ENCODE measurements around the gene WASHC3.
"Not testable (repeated sequence)": the region's sequence is repeated elsewhere in the genome, so short reads cannot be mapped to it uniquely, and the experiment has no call there.

Gene WASHC3

GRCh38 chr12:102061560-102062418 is at the start of gene WASHC3:
WASHC3 (minus strand) TSS chr12:102061991; CDS start chr12:102061962, 29 bp downstream.
- in situ Hi-C loops (cut with MboI; ENCODE audit: low sequenced_read_pairs): no loop called here

DNA sequence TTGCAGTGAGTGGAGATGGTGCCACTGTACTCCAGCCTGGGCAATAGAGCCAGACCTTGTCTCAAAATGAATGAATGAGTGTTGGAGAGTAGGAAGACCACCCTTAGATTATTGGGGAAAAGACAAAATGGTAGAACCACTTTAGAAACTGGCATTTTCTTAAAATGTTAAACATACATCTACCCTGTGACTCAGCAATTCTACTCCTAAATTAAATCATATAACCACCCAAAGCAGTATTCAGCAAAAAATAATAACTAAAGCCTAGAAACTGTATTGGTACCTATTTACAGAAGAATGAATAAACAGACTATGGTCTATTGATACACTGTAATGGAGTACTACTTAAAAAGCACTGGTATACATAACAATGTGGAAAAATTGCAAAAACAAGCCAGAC is 49.0 kb upstream of the WASHC3 start:
- in situ Hi-C loops (cut with MboI; ENCODE audit: low sequenced_read_pairs): no loop called here

- in situ Hi-C loops (cut with MboI; ENCODE audit: low sequenced_read_pairs): no loop called here
Observed at GRCh38 chr12:102107970-102108369, 46.2 kb upstream of the WASHC3 start.

DNA sequence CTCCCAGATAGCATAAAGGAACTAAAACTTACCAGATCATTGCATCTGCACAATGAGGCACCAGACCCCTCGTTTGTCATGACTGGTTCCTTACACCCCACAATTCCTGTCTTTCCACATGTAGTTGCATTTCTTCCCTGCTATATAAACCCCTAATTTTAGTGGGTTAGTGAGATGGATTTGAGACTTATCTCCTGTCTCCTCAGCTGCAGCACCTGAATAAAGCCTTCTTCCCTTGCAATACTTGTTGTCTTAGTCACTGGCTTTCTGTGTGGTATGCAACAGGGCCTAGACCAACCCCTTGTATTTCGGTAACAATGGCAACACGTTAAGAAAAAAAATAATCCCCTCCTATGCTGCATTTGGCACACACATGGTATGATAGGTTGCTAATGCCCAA is 45.1 kb upstream of the WASHC3 start:
- in situ Hi-C loops (cut with MboI; ENCODE audit: low sequenced_read_pairs): no loop called here

GRCh38 chr12:102096855-102097254 is 35.1 kb upstream of the WASHC3 start:
- in situ Hi-C loops (cut with MboI; ENCODE audit: low sequenced_read_pairs): no loop called here

GRCh38 chr12:102095677-102096263 is 34.0 kb upstream of the WASHC3 start:
- in situ Hi-C loops (cut with MboI; ENCODE audit: low sequenced_read_pairs): no loop called here

GRCh38 chr12:102093319-102093718 is 31.5 kb upstream of the WASHC3 start:
- in situ Hi-C loops (cut with MboI; ENCODE audit: low sequenced_read_pairs): no loop called here

- in situ Hi-C loops (cut with MboI; ENCODE audit: low sequenced_read_pairs): not testable (repeated sequence)
Observed at GRCh38 chr12:102089228-102089835, 27.5 kb upstream of the WASHC3 start.

GRCh38 chr12:102080842-102081241 is 19.1 kb upstream of the WASHC3 start:
- in situ Hi-C loops (cut with MboI; ENCODE audit: low sequenced_read_pairs): no loop called here

GRCh38 chr12:102072092-102072491 is 10.3 kb upstream of the WASHC3 start:
- in situ Hi-C loops (cut with MboI; ENCODE audit: low sequenced_read_pairs): not testable (repeated sequence)

GRCh38 chr12:102069707-102070106 is 7.9 kb upstream of the WASHC3 start:
- in situ Hi-C loops (cut with MboI; ENCODE audit: low sequenced_read_pairs): no loop called here

DNA sequence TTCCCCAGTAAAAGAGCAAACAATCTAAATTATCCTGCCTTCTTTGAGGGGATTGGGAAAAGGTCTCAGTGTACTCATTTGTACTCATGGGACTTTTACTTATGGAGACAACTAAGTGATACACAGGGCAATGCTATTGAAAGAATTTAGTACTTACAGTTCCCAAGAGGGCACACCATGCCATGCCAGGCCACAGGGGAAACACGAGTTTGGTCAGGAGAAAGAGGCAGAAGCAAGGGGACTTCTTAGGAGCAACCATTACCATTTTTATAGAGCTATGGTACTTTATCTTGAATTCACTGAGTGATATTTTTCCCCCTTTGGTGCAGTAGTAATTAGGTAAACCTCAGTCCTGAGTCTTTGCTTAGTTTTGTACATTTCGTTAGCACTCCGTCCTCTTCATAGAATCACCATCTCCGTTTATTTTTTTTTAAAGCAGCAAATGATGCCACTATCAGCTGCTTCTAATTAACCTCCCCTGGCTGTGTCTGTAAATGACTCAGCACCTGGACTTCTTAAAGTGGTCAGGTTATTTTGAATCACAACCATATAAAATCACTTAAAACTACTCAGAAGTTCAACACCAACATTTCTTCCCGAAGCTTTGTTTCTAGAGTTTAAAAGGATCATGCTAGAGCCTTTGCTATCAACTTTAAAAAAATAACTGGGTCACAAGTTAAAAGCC is 5.9 kb upstream of the WASHC3 start:
- in situ Hi-C loops (cut with MboI; ENCODE audit: low sequenced_read_pairs): no loop called here

DNA sequence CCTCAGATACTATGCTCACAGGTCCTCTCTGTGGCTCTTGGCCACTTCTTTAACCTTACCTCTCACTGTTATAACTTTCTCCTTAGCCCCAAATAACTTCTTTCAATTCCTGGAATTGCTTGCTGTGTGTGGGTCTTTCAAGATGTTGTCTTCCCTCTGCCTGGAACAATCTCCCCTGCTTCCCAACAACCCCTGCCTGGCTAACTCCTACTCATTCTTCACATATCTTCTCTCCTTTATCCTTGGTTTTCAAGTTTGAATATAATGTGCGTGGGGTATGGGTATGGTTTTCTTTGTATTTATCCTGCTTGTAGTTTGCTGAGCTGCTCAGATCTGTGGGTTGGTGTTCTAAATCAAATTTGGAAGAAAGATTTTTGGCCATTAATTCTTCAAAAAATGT is 2.7 kb upstream of the WASHC3 start:
- in situ Hi-C loops (cut with MboI; ENCODE audit: low sequenced_read_pairs): no loop called here

DNA sequence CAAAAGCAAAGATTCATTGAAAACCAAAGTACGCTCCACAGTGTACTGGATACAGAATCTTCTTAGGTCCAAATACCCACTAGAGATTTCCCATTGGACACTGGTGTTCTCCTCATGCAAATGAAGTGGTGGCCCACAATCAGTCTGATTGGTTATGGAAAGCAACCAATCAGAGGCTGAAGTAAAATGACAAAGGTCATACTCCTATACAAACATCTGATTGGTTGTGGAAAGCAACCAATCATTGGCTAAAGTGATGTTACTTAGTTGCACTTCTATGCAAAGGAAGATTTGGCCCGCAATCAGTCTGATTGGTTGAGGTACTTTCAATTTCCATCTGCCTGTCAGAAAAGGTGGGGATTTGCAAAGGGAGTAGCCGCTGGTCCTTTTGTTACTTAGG is 1.3 kb upstream of the WASHC3 start:
- in situ Hi-C loops (cut with MboI; ENCODE audit: low sequenced_read_pairs): no loop called here

DNA sequence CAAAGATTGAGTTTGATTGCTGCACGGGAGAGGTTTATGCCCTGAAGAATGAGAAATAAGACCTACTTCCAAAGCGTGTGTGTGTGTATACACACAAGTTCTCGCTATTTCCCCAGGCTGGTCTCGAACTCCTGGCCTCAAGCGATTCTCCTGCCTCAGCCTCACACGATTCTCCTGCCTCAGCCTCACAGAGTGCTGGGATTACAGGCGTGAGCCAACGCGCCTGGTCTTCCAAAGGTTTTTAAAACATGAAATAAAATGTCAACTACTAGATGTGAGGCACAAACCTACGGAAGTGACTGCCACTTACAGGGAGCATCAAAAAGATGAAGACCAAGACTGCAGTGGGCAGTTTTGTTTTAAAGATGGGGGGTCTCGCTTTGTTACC is 622 bp upstream of the WASHC3 start:
- in situ Hi-C loops (cut with MboI; ENCODE audit: low sequenced_read_pairs): no loop called here

- in situ Hi-C loops (cut with MboI; ENCODE audit: low sequenced_read_pairs): no loop called here
Observed at GRCh38 chr12:102061096-102061559, 663 bp downstream of the WASHC3 start.

DNA sequence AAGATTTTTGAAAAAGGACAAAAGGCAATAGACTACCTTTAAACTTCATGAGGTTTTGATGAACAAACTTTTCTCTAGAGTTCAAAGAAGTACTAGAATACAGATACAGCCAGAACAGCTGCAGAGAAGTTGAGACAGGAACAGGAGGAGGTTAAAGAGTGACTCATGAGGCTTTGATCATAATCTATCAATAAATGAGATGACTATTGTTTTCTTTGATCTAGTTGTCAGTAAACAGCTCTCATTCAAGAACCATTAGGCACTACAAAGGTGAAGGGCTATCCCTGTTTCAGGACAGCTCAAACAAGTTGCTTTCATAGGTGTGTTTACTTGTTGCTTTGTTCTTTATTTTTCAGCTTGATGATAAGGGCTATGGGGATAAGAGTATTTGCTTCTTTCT is 2.4 kb downstream of the WASHC3 start:
- in situ Hi-C loops (cut with MboI; ENCODE audit: low sequenced_read_pairs): no loop called here

DNA sequence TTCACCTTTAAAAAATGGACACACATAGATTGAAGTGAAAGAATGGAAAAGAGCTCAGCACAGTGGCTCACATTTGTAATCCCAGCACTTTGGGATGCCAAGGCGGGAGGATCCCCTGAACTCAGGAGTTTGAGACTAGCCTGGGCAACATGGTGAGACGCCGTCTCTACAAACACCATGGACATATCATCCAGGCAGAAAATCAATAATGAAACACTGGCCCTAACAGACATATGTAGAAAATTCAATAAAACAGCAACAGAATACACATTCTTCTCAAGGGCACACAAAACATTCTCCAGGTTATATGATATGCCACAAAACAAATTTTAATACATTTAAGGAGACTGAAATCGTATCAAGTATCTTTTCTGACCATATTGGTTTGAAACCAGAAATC is 7.4 kb downstream of the WASHC3 start:
- in situ Hi-C loops (cut with MboI; ENCODE audit: low sequenced_read_pairs): no loop called here

DNA sequence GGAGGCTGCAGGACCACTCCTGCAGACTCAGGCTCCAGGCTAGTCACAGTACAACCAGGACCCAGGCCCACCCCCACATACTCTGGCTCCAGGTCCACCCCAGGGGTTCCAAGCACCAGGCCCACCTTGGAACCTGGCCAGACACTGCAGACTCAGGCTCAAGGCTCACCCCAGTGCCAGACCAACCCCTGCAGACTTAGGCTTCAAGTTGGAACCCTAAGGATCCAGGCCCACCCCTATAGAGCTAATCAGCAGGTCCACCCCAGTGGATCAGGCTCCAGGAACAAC is 8.8 kb downstream of the WASHC3 start:
- in situ Hi-C loops (cut with MboI; ENCODE audit: low sequenced_read_pairs): no loop called here

- in situ Hi-C loops (cut with MboI; ENCODE audit: low sequenced_read_pairs): no loop called here
Observed at GRCh38 chr12:102052192-102053061, 9.4 kb downstream of the WASHC3 start.

All from HL-60/S4 (cell line).